ENCODE results near the gene DNAJA3. TPM values are rescaled to one million over a fixed set of nuclear protein-coding genes. Genes with fewer than 3 reads are reported as not detected.

The DNAJA3 gene
- total and polyA plus RNA-seq, 4 donors = 24.8 to 38.5 (median 35.5) TPM

- peak within 1 kb of the TSS; percentile 49 to 89 for H3K27ac ChIP-seq (ENCODE audit: low read depth in 1 of 2, low read length in 1 of 2)
- no peaks in the 10 kb centered on the region for H3K36me3 ChIP-seq (ENCODE audit: control insufficient read depth in 4 of 4, insufficient read depth in 4 of 4, low read length in 4 of 4)
- H3K4me3 ChIP-seq = peak within 1 kb of the TSS; percentile 92
- TF ChIP-seq CTCF (IDR thresholded peaks at IDR 0.05; ENCODE audit: control extremely low read depth, extremely low read depth) = no peak
- no peaks in the 10 kb centered on the region for H3K27me3 ChIP-seq (ENCODE audit: control insufficient read depth in 3 of 3, insufficient read depth in 3 of 3, low read length in 2 of 3)
- H3K9ac ChIP-seq (ENCODE audit: insufficient read depth in 1 of 2, low read length in 2 of 2) = peak within 1 kb of the TSS; percentile 61 to 73
- H3K9me3 ChIP-seq (ENCODE audit: control insufficient read depth in 4 of 4, insufficient read depth in 3 of 4, low read length in 3 of 4) = peaks cover 0 to 2% (median 0%) of the 10 kb centered on the region in 4 donors
- peak; percentile 53 for ATAC-seq (ENCODE audit: insufficient read depth, low FRiP score)
- 2 to 3% methylated on average over 58 to 60 of the region's 60 CpGs for WGBS, 2 donors
- DNase-seq = peak; percentile 93 to 96 (median 94)
- H3K4me1 ChIP-seq (ENCODE audit: control insufficient read depth in 5 of 5, insufficient read depth in 5 of 5, low read length in 5 of 5) = peaks cover 0 to 5% (median 0%) of the 10 kb centered on the region in 5 donors
These were observed 48.7 kb downstream of the DNAJA3 start, which contains the start of gene NMRAL1 for GRCh38 chr16:4474192-4474961. NMRAL1 (minus strand) TSS chr16:4474625; CDS start chr16:4474132, 493 bp downstream.

DNA sequence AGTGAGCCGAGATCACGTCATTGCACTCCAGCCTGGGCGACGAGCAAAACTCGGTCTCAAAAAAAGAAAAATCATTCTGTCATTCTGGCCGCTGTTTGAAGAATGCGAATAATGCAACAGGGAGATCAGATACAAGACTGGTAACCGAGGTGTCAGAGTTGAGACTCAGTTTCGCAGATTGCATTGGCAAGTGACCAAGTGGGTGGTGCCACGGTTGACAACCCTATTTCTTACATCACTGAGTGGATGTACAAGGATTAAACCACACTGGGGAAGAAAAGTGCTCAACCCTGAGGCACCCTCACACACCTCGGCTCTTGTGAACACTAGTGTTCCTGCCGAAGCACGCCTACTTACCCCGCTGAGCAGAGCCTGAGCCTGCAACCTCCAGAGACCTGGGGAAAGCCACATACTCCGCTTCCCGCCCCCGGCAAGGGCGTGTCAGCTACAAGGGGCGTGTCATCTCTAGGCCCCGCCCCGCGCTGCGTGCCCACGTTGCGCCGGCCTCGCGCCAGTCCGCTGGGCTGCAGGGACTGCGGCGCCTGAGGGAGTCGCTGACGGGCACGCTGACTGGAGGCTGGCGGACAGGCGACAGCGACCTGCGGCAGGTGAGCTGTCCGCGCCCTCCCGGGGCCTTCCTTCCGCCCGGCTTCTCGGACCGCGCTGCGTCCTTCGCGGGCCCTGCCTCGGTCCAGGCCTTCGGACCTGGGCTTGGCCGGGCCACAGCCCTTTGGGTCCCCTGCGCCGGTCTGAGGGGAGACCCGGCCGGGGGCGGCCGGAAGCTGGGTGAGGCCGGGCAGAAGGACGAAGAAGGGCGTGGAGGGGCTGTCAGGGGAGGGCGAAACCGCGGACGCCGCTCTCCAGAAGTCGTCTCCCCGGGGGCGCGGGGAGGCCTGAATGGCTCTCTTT, 50.5 kb downstream of the DNAJA3 start, which contains the start of gene HMOX2:
Gene HMOX2, plus strand, starts transcription at position 519 of the 909 bp plus-strand sequence. CDS start 29,127 bp downstream, outside the sequence.
- peak; percentile 89 to 94 (median 92) for DNase-seq
- Histone ChIP-seq H3K36me3 (ENCODE audit: control insufficient read depth in 4 of 4, insufficient read depth in 4 of 4, low read length in 4 of 4) (no peaks in the 10 kb centered on the region), H3K4me3 (peak within 1 kb of the TSS; percentile 80), H3K9me3 (ENCODE audit: control insufficient read depth in 4 of 4, insufficient read depth in 3 of 4, low read length in 3 of 4) (peaks cover 0 to 2% (median 0%) of the 10 kb centered on the region in 4 donors), H3K27me3 (ENCODE audit: control insufficient read depth in 3 of 3, insufficient read depth in 3 of 3, low read length in 2 of 3) (no peaks in the 10 kb centered on the region), H3K9ac (ENCODE audit: insufficient read depth in 1 of 2, low read length in 2 of 2) (peak within 1 kb of the TSS; percentile 62 to 81), H3K27ac (ENCODE audit: low read depth in 1 of 2, low read length in 1 of 2) (peak within 1 kb of the TSS; percentile 89 to 94), H3K4me1 (ENCODE audit: control insufficient read depth in 5 of 5, insufficient read depth in 5 of 5, low read length in 5 of 5) (peaks cover 0 to 5% (median 0%) of the 10 kb centered on the region in 5 donors)
- 8 to 9% methylated on average over 69 to 70 of the region's 70 CpGs for WGBS, 2 donors
- peak; percentile 95 for ATAC-seq (ENCODE audit: insufficient read depth, low FRiP score)
- no peak for TF ChIP-seq CTCF (IDR thresholded peaks at IDR 0.05; ENCODE audit: control extremely low read depth, extremely low read depth)

GRCh38 chr16:4477966-4478365, 52.3 kb downstream of the DNAJA3 start:
- no peak for ATAC-seq (ENCODE audit: insufficient read depth, low FRiP score)
- Histone ChIP-seq H3K36me3 (ENCODE audit: control insufficient read depth in 4 of 4, insufficient read depth in 4 of 4, low read length in 4 of 4) (no peaks in the 10 kb centered on the region), H3K4me1 (ENCODE audit: control insufficient read depth in 5 of 5, insufficient read depth in 5 of 5, low read length in 5 of 5) (peaks cover 0 to 8% (median 3%) of the 10 kb centered on the region in 5 donors), H3K27me3 (ENCODE audit: control insufficient read depth in 3 of 3, insufficient read depth in 3 of 3, low read length in 2 of 3) (no peaks in the 10 kb centered on the region), H3K27ac (ENCODE audit: low read depth in 1 of 2, low read length in 1 of 2) (peak overlapping the region; percentile 37 to 75), H3K4me3 (no peak overlapping the region), H3K9ac (ENCODE audit: insufficient read depth in 1 of 2, low read length in 2 of 2) (no peak overlapping the region), H3K9me3 (ENCODE audit: control insufficient read depth in 4 of 4, insufficient read depth in 3 of 4, low read length in 3 of 4) (peaks cover 0 to 2% (median 0%) of the 10 kb centered on the region in 4 donors)
- DNase-seq = peak in 2 of 3 donors; percentile 28 to 29
- 41% methylated on average over 2 of the region's 2 CpGs for whole genome bisulfite sequencing, 2 donors
- TF ChIP-seq CTCF (IDR thresholded peaks at IDR 0.05; ENCODE audit: control extremely low read depth, extremely low read depth) = no peak

Data from lung (tissue), 12 donors.